GM21786 (cell line): Measurements from ENCODE around the gene RBMY1B.
"Not testable (repeated sequence)": the region's sequence is repeated elsewhere in the genome, so short reads cannot be mapped to it uniquely, and the experiment has no call there.

ENCODE experiments used
- ATAC-seq: cut with Tn5 transposase; IDR thresholded peaks from one replicate; pipeline ENCODE4 v1.9.1; 2021; ENCODE audit not compliant: unreplicated experiment

The RBMY1B gene

DNA sequence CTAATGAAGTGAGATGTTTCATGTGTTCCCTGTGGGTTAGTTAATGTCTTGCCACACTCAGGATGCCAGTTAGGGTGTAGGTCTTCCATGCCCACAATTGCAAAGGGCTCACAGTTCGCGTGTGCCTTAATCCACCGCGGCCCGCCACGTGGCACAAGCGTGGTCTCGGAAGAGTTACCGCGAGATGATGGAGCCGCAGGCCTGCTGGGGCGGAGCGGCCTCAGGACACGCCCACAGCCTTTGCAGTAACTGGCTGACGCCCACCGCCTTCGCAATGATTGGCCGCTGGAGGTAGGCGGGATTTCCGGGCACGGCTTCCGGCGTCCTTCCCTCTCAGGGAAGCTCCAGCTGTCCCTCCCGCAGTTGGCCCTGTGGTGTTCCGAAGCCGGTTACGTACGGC is at the start of gene RBMY1B:
TSS of gene RBMY1B (plus strand) at position 301 of the 400 bp plus-strand sequence. CDS start 2,013 bp downstream, outside the sequence.
- ATAC-seq: not testable (repeated sequence)

DNA sequence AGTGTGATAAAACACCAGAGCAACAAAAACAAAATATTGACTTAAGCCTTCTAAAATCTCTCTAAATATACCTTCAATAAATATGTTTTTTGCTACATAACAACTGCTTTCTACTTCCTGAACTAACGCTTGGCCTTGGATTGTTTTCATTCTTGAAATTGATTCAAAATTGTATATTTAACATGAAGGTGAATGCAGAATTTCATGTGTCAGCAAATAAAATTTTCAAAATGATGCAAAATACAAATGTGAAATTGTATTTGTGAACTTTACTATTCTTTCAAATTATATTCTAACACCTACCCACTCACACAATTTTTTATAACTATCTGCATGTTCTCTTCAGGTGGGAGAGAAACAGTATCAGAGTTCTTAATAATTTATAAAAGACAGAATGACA is 48.2 kb upstream of the RBMY1B start:
- ATAC-seq: not testable (repeated sequence)

DNA sequence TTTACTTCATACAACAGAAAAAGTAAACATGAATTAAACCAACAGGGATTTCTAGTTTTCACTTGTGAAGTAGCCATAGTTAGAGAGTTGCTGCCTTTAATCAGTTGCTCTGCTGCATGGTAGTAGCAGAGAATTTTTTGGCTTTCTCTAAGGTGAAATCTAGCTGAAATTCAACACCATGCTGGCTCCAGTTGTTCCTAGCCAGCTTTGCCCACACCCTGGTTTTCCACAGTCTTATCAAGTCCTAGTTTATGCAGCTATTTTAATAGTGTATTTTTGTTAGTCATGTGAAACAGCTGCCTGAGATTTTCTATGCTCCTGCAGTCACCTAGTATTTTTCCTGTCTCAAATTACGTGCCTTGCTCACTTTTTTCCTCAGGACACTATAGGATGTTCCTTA is 28.2 kb upstream of the RBMY1B start:
- ATAC-seq: no peak

DNA sequence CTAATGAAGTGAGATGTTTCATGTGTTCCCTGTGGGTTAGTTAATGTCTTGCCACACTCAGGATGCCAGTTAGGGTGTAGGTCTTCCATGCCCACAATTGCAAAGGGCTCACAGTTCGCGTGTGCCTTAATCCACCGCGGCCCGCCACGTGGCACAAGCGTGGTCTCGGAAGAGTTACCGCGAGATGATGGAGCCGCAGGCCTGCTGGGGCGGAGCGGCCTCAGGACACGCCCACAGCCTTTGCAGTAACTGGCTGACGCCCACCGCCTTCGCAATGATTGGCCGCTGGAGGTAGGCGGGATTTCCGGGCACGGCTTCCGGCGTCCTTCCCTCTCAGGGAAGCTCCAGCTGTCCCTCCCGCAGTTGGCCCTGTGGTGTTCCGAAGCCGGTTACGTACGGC is 23.4 kb downstream of the RBMY1B start, which contains the start of gene RBMY1A1:
TSS of gene RBMY1A1 (plus strand) at position 301 of the 400 bp plus-strand sequence. CDS start 2,013 bp downstream, outside the sequence.
- ATAC-seq: not testable (repeated sequence)

DNA sequence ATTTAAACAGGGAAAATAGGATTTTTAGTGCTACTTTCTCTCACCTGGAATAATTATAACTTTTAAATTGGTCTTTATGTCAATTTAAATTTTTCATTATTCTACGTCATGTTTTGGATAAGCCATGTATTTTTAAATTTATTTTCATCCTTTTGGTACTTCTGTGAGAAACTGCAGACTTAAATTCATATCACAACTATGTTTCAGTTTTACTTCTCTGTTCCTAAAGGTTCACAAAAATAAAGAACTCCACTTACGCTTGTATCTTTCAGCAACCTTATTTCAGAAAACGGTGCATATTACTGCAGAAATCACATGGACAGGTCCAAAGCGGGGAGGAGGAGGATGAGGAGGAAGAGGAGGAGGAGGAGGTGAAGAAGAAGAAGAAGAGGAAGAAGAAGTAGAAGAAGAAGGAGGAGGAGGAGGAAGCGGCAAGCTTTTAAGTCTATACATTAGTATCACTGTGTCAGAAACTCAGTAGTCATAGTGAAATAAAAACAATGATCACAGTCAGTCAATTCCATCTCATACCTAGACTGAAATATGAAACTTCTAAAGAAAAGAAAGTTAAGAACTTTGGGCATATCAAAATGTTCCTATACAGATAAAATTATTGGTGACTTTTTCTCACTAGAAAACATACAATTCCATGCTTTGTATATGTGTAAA is 48.3 kb downstream of the RBMY1B start:
- not testable (repeated sequence) for ATAC-seq
